Caco-2 (cell line): Measurements from ENCODE around the gene SPRY1. TPM values are rescaled to one million over a fixed set of nuclear protein-coding genes. Genes with fewer than 3 reads are reported as not detected.

Experiments used
- BruUV-seq: library from RNA; stranded (reverse); fragments of 400-500 nt; replicated peaks from 2 replicates; lab custom pipeline; 2021; lab: Mats Ljungman, UMichigan
- CTCF ChIA-PET: fragments of 300-600 bp; sonication (Branson Sonifier 250); formaldehyde crosslinking; loops from one replicate; lab custom pipeline; 2022; ENCODE audit warnings: antibody characterized with exemption; lab: Charles Lee
- POLR2A ChIA-PET: fragments of 300-600 bp; sonication (Branson Sonifier 250); formaldehyde crosslinking; loops from one replicate; lab custom pipeline; 2022; ENCODE audit warnings: antibody characterized with exemption; lab: Charles Lee
- DNase-seq, 2 experiments: peaks; one replicate each; pipeline versions ENCODE4 v3.0.0 to v3.0.0-alpha.2; 2020 to 2022
- H3K27me3 ChIP-seq: replicated peaks from 2 replicates; pipeline ENCODE4 v1.6.0; 2011; ENCODE audit warnings: low read length; ENCODE audit not compliant: control insufficient read depth, insufficient read depth
- H3K36me3 ChIP-seq: 2 replicates; pipeline ENCODE4 v1.5.1; 2011; ENCODE audit warnings: low read length; ENCODE audit not compliant: control insufficient read depth, insufficient read depth
- H3K4me1 ChIP-seq: fragments of 250-450 bp; sonication (Bioruptor Pico); 2 replicates; pipeline ENCODE4 v1.5.1; 2020; ENCODE audit warnings: mild to moderate bottlenecking
- H3K4me3 ChIP-seq: 2 replicates; pipeline ENCODE4 v1.5.1; 2011; ENCODE audit warnings: low read depth, mild to moderate bottlenecking, control low read depth, low read length
- H3K9me3 ChIP-seq: fragments of 250-450 bp; sonication (Bioruptor Pico); 2 replicates; pipeline ENCODE4 v1.5.1; 2020; ENCODE audit warnings: mild to moderate bottlenecking, moderate library complexity
- H3K27ac Mint-ChIP-seq: one replicate; pipeline ENCODE4 v1.8.0; 2022; ENCODE audit warnings: mixed read lengths; ENCODE audit not compliant: unreplicated experiment
- H3K27me3 Mint-ChIP-seq: one replicate; pipeline ENCODE4 v1.8.0; 2022; ENCODE audit warnings: mixed read lengths; ENCODE audit not compliant: insufficient read depth, unreplicated experiment
- H3K36me3 Mint-ChIP-seq: one replicate; pipeline ENCODE4 v1.8.0; 2022; ENCODE audit warnings: mild to moderate bottlenecking, mixed read lengths; ENCODE audit not compliant: insufficient read depth, unreplicated experiment
- H3K4me1 Mint-ChIP-seq: one replicate; pipeline ENCODE4 v1.8.0; 2022; ENCODE audit warnings: low read depth, mixed read lengths; ENCODE audit not compliant: unreplicated experiment
- H3K4me3 Mint-ChIP-seq: one replicate; pipeline ENCODE4 v1.8.0; 2022; ENCODE audit warnings: mild to moderate bottlenecking, moderate library complexity, mixed read lengths; ENCODE audit not compliant: unreplicated experiment
- H3K9me3 Mint-ChIP-seq: one replicate; pipeline ENCODE4 v1.8.0; 2022; ENCODE audit warnings: mixed read lengths; ENCODE audit not compliant: unreplicated experiment
- CTCF ChIP-seq, 2 experiments: fragments of 200-600 bp in 1 of 2; IDR thresholded peaks; 1 replicate in 1 of 2; 2 replicates in 1 of 2; pipeline versions ENCODE4 v1.5.1 to v1.8.0; 2011 to 2022; ENCODE audit warnings: antibody characterized with exemption in 1 of 2, control low read depth in 1 of 2, inconsistent platforms in 1 of 2, low read depth in 1 of 2, low read length in 1 of 2, mild to moderate bottlenecking in 1 of 2, moderate library complexity in 1 of 2; ENCODE audit not compliant: insufficient read depth in 1 of 2, severe bottlenecking in 1 of 2, unreplicated experiment in 1 of 2
- intact Hi-C: fragments of 100-400 bp; cut with micrococcal nuclease; formaldehyde crosslinking; loops from one replicate; pipeline ENCODE4 v1.10.0; 2022; ENCODE audit not compliant: unreplicated experiment
- total RNA-seq: library from RNA; stranded (reverse); gene quantifications from 2 replicates; pipeline ENCODE4 v1.2.3, GENCODE V29; 2022

SPRY1 gene
- total RNA-seq, 1 experiment from 2014 or later: 23.2 TPM

- ChIA-PET CTCF (no interaction called here), POLR2A (no interaction called here)
- Histone ChIP-seq H3K36me3 (no peaks in the 10 kb centered on the region), H3K4me3 (no peak overlapping the region), H3K27me3 (no peaks in the 10 kb centered on the region), H3K4me1 (peaks cover 6% of the 10 kb centered on the region), H3K9me3 (no peaks in the 10 kb centered on the region)
- Mint-ChIP-seq H3K36me3 (no peaks in the 10 kb centered on the region), H3K27me3 (no peaks in the 10 kb centered on the region), H3K4me3 (no peak overlapping the region), H3K4me1 (peaks cover 11% of the 10 kb centered on the region), H3K9me3 (no peaks in the 10 kb centered on the region), H3K27ac (no peak overlapping the region)
- intact Hi-C loops: no loop called here
- DNase-seq: no peak
- no TSS peak for BruUV-seq
- no peak for TF ChIP-seq CTCF (IDR thresholded peaks at IDR 0.05; ENCODE audit: insufficient read depth in 1 of 2, low read depth in 1 of 2, low read length in 1 of 2, severe bottlenecking in 1 of 2, unreplicated experiment in 1 of 2)
Observed at GRCh38 chr4:123421937-123422781, 25.6 kb downstream of the SPRY1 start.

DNA sequence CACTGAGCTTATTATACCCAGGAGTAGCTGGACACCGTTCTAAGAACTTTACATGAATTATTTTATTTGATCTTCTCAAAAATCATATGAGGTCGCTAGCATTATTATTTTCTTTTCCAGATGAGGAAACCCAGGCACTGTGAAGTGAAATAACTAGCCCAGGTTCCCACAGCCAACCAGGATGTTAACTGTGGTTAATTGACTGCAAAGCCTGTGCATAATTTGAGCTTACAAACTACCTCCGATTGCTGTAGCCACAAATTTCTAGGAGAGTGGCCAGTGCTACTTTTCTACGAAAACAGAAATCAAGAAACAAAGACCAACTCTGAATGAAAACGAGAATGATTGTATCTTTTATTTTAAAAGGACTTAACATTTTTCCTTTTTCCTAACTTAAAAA lies 27.2 kb downstream of the SPRY1 start:
- no peak overlapping the region for H3K27ac Mint-ChIP-seq
- intact Hi-C loops: no loop called here
- H3K9me3 ChIP-seq: no peaks in the 10 kb centered on the region
- H3K36me3 ChIP-seq: no peaks in the 10 kb centered on the region
- H3K9me3 Mint-ChIP-seq: peaks cover 7% of the 10 kb centered on the region
- no TSS peak for BruUV-seq
- POLR2A ChIA-PET: no interaction called here
- H3K4me3 Mint-ChIP-seq: no peak overlapping the region
- DNase-seq: no peak
- no peaks in the 10 kb centered on the region for H3K27me3 Mint-ChIP-seq
- CTCF ChIA-PET: no interaction called here
- no peaks in the 10 kb centered on the region for H3K36me3 Mint-ChIP-seq
- H3K27me3 ChIP-seq: no peaks in the 10 kb centered on the region
- no peak for TF ChIP-seq CTCF (IDR thresholded peaks at IDR 0.05; ENCODE audit: insufficient read depth in 1 of 2, low read depth in 1 of 2, low read length in 1 of 2, severe bottlenecking in 1 of 2, unreplicated experiment in 1 of 2)
- no peak overlapping the region for H3K4me3 ChIP-seq
- peaks cover 1% of the 10 kb centered on the region for H3K4me1 Mint-ChIP-seq
- H3K4me1 ChIP-seq: peaks cover 3% of the 10 kb centered on the region

- DNase-seq: no peak
- H3K9me3 ChIP-seq: no peaks in the 10 kb centered on the region
- BruUV-seq: no TSS peak
- Mint-ChIP-seq H3K4me3 (no peak overlapping the region), H3K36me3 (no peaks in the 10 kb centered on the region), H3K9me3 (peaks cover 22% of the 10 kb centered on the region), H3K4me1 (peaks cover 10% of the 10 kb centered on the region), H3K27ac (no peak overlapping the region), H3K27me3 (no peaks in the 10 kb centered on the region)
- no peak for TF ChIP-seq CTCF (IDR thresholded peaks at IDR 0.05; ENCODE audit: insufficient read depth in 1 of 2, low read depth in 1 of 2, low read length in 1 of 2, severe bottlenecking in 1 of 2, unreplicated experiment in 1 of 2)
- POLR2A ChIA-PET: no interaction called here
- CTCF ChIA-PET: no interaction called here
- H3K36me3 ChIP-seq: no peaks in the 10 kb centered on the region
- intact Hi-C loops: no loop called here
- H3K4me3 ChIP-seq: no peak overlapping the region
- no peaks in the 10 kb centered on the region for H3K27me3 ChIP-seq
- H3K4me1 ChIP-seq: peaks cover 13% of the 10 kb centered on the region
Observed at GRCh38 chr4:123427951-123428350, 31.4 kb downstream of the SPRY1 start.
